Right renal cortex interstitium (tissue), 3 donors: Measurements from ENCODE around the gene APC2. TPM values are rescaled to one million over a fixed set of nuclear protein-coding genes. Genes with fewer than 3 reads are reported as not detected.
A peak's percentile ranks its signal among the peaks of the same experiment; 100 is the strongest.
"Not testable (repeated sequence)": the region's sequence is repeated elsewhere in the genome, so short reads cannot be mapped to it uniquely, and the experiment has no call there.

ENCODE experiments used
- DNase-seq, 3 donors: peaks; one replicate each; pipeline ENCODE4 v3.0.0-alpha.2; 2013; ENCODE audit warnings: low read depth in 3 of 3, low spot score in 2 of 3
- polyA plus RNA-seq, 3 donors: library from polyadenylated mRNA; unstranded; fragments of 120-200 nt; gene quantifications; one replicate each; pipeline ENCODE4 v1.2.1, GENCODE V29; 2013; ENCODE audit not compliant: insufficient read length in 3 of 3

The APC2 gene
- polyA plus RNA-seq, 3 donors, result 0.86 to 1.1 (median 1.0) TPM

GRCh38 chr19:1475751-1476437, 26.0 kb downstream of the APC2 start:
- DNase-seq, result no peak

- DNase-seq, result not testable (repeated sequence)
These were observed 27.1 kb downstream of the APC2 start for GRCh38 chr19:1477056-1477455.

- DNase-seq, result peak; percentile 79 to 89 (median 86)
These were observed 29.2 kb downstream of the APC2 start, which contains the start of gene C19orf25 for GRCh38 chr19:1478934-1479707. Gene C19orf25 (minus strand): TSS chr19:1479215. CDS start chr19:1478903, 312 bp downstream.

GRCh38 chr19:1481224-1481892, 31.4 kb downstream of the APC2 start:
- no peak for DNase-seq

- DNase-seq, result no peak
These were observed 32.0 kb downstream of the APC2 start for GRCh38 chr19:1481893-1482360.

- no peak for DNase-seq
These were observed 32.6 kb downstream of the APC2 start for GRCh38 chr19:1482361-1483130.

GRCh38 chr19:1483131-1483978, 33.4 kb downstream of the APC2 start:
- DNase-seq, result no peak

- no peak for DNase-seq
These were observed 34.1 kb downstream of the APC2 start for GRCh38 chr19:1483979-1484428.

GRCh38 chr19:1486720-1487575, 37.0 kb downstream of the APC2 start:
- DNase-seq, result no peak

- DNase-seq, result no peak
These were observed 37.8 kb downstream of the APC2 start for GRCh38 chr19:1487576-1488281.

GRCh38 chr19:1488282-1488601, 38.3 kb downstream of the APC2 start:
- no peak for DNase-seq

GRCh38 chr19:1489463-1490310, 39.8 kb downstream of the APC2 start:
- no peak for DNase-seq

- peak; percentile 95 to 98 (median 97) for DNase-seq
These were observed 40.6 kb downstream of the APC2 start, which contains the start of gene PCSK4 for GRCh38 chr19:1490311-1491113. Gene PCSK4 (minus strand): TSS chr19:1490350. CDS start chr19:1490346, 4 bp downstream.

GRCh38 chr19:1491114-1491848, 41.4 kb downstream of the APC2 start, which contains the start of gene REEP6:
Gene REEP6 (plus strand): TSS chr19:1491181. CDS start chr19:1491270, 89 bp downstream.
- DNase-seq, result no peak

GRCh38 chr19:1491849-1492170, 41.9 kb downstream of the APC2 start:
- no peak for DNase-seq
